GM21786 (cell line): ENCODE results near the gene THADA.
"Not testable (repeated sequence)": the region's sequence is repeated elsewhere in the genome, so short reads cannot be mapped to it uniquely, and the experiment has no call there.

ENCODE experiments used
- ATAC-seq: cut with Tn5 transposase; IDR thresholded peaks from one replicate; pipeline ENCODE4 v1.9.1; 2021; ENCODE audit not compliant: unreplicated experiment

Gene THADA

DNA sequence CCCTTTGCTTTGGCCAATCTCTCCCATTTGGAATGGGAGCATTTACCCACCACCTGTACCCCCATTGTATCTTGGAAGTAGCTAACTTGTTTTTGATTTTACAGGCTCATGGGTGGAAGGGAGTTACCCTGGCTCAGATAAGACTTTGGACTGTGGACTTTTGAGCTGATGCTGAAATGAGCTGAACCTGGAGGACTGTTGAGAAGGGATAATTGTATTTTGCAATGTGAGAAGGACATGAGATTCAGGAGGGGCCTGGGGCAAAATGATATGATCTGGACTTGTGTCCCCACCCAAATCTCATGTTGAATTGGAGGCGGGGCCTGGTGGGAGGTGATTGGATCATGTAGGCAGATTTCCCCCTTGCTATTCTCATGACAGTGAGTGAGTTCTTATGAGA, 310.9 kb downstream of the THADA start:
- no peak for ATAC-seq

DNA sequence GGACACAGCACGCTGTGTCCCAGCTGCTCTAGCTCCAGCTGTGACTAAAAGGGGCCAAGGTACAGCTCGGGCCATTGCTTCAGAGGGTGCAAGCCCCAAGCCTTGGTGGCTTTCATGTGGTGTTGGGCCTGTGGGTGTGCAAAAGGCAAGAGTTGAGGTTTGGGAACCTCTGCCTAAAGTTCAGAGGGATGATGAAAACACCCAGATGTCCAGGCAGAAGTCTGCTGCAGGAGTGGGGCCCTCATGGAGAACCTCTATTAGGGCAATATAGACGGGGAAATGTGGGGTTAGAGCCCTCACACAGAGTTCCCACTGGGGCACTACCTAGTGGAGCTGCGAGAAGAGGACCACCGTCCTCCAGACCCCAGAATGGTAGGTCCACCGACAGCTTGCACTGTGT, 311.5 kb downstream of the THADA start:
- not testable (repeated sequence) for ATAC-seq

DNA sequence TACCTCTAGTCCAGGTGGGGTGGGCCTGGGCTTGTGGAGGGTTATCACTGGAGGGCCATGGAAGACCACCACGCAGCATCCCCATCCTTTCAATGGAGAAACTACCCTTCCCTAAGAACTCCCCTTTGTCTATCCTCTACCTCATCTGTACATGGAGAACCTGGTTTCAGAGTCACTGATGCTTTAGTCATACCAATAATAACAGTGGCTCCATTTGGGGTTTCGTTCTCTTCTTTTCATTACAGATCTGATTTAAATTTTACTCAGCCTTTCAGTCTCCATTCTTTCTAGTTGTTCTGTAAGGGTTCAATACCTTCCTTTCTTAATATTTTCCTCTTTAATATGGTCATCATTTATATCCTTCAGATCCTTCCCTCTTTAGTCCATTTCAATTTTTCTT, 314.8 kb downstream of the THADA start:
- ATAC-seq, result no peak

DNA sequence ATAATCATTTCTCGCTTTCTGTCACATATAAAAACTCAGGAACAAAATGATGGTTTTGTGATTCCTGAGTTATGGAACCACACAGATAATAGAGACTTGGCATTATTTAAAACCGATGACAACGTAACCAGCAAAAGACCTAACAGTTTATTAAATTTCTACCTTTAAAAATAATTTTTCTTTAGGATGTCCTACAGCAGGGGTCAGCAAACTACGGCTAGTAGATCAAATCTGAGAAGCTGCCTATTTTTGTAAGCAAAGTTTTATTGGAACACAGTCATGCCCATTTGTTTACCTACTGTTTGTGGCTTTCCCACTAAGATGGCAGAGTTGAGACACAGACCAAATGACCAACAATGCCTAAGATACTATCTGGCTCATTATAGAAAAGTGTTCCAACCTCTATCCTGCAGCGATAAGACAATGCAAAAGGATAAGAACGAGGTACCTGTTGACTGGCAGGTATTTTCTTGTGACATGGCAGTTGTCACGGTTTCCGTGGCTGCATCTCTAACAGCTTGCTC, 316.5 kb downstream of the THADA start:
- ATAC-seq, result no peak

DNA sequence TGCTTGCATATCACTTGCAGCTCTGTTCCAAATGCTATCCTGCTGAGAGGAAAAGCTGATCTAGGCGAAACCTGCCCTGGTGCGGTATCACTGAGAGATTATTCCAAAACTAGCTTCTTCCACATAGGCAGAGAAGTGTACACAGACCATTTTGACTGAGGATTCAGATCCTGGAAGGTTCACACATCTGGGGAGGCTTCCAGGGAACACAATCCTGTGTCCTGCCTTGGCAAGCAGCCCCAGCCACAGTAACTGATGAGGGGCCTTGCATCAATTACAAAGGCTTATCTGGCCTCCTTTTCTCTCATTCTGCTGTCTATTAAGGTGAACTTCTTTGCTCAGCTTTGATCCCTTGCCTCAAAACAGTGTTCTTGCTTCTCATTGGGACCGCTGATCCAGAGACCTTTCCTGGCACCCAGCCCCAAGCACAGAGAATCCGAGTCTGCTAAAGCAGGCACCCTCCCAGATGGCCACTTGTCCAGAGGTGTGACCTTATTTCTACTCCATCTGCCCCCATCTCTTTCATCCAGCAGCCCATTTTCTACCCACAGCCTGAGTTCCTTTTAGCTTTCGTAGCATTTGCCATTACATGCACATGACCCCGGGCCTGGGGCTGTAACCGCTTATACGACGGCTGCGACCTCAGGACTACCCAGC, 317.1 kb downstream of the THADA start:
- ATAC-seq, result no peak

DNA sequence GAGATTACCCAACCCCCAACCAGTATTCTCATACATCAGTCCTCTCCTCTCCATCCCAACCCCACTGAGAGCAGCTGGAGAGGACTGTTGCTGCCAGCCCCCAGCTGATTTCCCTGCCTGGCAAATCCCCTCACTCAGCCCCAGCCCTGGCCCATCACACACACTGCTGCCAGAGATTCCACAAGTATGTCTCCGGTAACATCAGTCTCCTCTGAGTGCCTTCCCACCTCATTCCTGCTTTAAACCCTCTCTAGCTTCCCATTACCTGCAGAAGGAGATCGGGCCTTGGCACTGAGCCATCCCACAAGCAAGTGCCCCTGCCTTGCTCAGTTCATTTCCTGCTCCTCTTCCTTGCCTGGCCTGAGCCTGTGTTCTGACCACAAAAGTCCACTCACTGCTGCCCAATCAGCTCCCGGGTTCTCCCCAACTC, 318.9 kb downstream of the THADA start:
- no peak for ATAC-seq

DNA sequence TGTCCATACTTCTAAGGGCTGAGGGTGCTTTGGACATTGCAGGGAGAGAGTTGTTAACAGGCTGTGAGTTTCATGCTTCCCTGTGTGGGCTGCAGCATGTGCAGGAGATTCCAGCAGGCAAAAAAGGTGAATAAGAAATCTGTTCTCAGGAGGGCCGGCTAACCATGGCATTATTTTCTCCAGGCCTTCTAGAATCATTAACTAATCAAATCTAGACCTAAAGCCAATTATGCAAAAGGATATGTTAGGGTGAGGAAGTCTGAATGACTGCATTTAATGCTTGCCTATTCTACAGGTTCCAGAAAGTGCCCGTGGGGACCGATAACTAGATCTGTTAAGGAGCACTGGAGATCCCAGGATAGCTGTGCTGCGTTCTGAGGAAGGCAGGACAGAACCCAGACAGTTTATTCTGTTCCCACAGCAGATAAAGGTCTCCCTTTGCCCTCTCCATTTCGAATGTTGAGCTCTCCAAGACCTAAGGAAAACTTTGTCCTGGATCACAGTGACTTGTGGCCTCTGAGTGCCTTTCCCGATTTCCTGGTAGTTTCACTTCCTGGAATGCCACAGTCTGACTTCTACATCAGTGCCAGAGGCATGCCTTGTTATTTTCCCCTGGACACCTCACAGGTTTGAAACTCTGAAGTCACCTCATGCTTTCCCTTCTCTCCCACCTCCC, 319.4 kb downstream of the THADA start:
- no peak for ATAC-seq

DNA sequence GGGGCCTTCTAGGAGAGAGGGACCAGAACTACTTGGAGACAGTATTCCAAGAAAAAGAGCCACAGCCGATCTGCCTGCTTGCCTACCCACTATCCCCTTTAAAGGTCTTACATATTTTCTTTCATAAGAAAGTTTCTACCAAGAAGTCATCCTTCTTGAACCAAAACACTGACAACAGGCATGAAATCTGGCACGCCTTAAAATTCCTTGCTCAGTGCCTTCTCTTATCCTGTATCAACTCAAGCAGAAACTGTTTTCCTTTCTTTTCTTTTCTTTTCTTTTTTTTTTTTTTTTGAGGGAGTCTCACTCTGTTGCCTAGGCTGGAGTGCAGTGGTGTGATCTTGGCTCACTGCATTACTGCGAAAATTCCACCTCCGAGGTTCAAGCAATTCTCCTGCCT, 321.1 kb downstream of the THADA start:
- ATAC-seq, result no peak

DNA sequence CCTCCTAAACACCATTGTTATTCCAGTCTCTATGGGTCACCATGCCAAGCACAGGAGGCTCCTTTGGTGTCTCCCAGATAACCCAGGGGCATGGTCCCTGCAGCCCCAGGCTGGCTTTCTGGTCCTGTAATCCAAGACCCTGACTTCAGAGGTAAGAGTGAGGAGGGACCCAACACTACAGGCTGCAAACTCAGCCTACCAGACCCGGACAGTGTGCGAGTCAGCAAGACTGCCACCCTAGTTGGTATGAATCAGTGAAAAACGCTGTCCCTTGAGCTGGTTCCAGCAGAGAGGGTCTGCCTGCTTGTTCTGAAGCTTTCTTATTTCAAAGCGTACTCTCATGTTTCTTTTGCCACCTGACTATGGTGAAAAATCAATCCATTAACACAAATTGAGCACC, 321.8 kb downstream of the THADA start:
- no peak for ATAC-seq

DNA sequence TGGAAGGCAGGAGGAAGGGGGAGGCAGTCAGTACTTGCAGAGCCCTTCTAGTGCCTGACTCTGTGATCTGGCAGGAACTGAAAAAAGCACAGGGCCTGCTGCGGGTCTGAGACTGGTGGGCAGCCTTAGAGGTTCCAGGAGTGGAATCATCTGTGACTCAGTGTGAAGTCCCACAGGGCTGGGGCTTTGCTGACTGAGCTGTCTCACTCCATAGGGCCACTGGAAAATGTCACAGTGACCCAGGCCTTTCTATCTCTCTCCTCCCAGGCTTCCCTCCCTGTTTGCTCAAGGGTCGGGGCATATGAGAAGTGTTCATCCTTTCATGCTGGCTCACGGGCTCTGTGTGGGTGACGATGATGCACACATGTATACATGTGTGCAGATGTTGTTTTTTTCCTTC, 322.3 kb downstream of the THADA start:
- ATAC-seq, result no peak

DNA sequence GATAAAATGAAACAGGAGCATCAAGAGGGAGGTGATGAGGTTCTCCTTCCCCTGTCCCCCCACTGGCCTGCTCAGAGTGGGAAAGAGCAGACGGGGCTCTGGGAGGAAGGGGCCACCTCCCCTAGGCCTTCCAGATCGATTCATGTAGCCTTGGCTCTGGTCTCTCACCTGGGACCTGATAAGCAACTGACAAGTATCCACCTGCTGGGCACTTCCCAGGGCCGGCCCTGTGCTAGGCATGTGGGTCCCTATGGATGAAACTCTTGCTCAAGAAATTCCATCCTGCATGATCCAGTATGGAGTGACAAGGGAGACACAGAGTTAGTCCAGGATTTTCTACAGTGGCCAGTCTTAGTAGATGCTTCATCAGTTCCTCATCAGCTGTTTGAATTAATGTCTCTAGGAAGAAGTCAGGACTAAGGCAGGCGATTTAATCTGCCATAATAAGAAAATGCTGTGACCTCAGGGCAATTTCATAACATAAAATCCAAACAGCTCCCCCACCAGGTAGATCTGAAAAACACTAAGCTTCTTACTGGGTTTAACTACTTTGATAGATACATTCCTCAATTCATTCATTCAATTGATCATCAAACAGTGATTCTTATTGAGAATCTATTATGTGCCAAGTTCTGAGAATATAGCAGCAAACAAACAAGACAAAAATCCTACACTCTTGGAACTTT, 324.8 kb downstream of the THADA start:
- ATAC-seq, result no peak

DNA sequence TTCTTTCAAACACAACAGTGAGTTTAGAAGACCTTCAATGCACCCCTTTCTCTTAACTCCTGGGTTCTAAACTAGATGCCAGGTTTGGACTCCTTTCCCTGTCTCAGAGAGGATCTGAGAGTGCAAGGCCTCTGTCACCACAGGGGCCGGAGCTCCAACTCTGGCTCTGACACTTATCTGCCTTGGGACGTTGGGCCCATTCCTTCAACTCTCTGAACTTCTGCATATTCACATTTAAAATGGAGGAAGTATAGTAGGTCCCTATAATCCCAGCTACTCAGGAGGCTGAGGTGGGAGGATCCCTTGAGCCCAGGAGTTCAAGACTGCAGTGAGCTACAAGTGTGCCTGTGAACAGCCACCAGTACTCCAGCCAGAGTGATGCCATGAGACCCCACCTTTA, 325.4 kb downstream of the THADA start:
- no peak for ATAC-seq

DNA sequence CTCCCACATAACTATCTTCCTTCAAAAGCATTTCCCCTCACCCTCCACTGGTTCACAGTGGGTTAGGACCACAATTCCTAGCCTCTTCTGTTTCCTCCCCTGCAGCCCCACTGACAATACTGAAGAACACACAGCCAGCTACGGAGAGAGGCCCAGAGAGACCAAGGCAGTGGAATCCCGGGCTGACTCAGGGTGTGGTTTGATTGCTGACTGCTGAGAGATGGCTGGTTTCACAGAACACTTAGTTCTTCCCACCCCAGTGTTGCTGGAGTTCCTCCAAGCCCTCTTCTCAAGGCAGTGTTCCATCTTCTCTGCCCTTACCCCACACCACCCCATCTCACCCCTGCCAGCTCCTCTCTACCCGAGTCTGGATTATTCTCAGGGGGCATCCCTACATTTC, 326.1 kb downstream of the THADA start:
- no peak for ATAC-seq

DNA sequence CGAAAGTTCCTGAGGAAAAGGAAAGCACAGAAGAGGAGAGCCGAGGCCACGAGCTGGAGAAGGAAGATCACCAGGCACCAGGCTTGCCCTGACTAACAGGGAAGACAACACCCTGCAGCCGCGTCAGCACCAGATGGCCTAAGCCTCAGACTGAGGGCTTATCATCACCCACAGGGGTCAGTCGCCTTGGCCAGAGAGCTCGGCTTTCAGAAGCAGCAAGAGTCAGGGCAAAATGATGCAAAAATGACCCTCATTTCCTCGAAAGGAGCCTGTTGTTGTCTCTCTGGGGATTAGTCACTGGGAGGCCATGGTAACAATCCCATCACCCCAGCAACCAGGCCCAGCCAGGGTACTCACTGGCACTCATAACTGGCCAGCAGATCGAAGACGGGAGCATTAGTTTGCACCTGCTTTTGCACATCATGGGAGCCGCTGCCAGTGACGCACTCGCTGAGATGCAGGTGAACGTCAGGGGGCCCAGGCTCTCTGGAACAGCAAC, 326.7 kb downstream of the THADA start:
- no peak for ATAC-seq

DNA sequence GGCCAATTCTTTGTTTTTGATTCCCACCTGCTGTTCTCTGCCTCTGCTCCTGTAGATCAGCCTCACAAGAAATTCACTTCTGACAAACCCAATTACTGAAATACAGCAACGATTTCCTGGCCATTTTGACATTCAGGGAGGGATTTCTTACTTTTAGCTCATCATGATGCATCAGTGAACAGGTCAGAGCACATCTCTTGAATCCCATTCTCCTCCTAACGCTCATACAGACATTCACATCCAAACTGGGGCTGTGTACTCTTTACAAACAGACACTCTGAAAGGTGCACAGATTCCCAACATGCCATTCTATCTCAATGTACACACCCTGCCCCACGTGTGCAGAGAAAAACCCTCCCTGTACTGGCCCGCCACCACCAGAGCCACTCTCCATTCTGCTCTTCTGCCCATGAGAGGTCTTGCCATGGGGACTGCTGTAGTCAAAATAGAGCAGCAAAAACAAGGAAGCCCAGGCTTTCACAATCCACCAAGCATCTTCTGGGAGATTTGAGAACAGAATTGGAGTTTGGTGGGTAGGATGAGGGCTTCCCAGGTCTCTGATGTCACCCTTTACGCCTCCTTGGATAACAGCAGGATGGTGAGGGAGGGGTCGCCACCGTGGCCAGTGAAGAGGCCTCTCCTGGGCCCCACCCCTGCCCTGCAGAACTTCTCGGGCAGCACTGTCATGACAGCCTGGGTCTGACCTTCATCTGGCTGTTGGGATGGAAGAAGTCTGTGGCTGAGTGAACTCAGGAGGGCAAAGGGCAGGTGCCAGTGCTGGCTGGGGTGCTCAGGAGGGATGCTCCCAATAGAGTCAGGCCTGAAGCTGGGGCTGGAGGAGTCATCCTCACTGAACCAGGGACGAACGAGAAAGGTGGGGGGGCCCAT, 327.5 kb downstream of the THADA start:
- no peak for ATAC-seq

DNA sequence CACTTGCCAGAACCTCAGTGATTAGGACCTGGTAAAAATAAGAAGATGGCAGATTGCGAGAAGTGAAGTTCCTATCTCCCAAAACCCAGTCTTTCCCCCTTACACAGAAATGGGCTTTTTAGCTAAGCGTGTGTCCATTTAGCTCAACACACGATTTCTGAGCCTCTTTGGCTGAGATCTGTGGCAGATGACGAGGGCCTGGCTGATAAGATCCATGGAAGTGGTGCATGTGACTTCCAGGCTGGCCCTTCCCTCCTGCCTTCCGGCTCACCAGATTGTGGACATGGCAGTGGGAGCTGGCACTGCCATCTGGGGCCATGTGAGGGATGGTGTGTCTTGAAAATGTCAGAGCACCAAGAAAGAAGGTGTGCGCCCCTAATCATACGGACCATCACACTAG, 328.5 kb downstream of the THADA start:
- ATAC-seq, result no peak

DNA sequence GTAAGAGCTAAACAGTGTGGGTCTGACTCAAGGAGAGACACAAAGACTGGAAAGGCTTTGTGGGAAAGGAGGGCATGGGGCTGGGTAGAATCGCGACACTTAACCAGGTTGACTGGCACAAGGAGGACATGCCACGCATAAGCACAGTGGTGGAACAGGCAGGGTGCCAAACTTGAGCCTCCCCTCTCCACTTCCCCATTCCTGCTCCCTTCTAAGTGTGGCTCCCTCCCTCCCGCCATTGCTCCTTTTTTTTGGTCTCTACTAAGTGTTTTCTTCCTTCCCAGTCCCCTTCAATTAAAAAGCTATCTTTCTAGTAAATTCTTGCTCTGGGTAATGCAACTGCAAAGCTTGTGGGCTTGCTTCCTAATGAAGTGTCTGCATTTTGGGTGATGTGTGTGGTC, 329.1 kb downstream of the THADA start:
- ATAC-seq, result no peak

DNA sequence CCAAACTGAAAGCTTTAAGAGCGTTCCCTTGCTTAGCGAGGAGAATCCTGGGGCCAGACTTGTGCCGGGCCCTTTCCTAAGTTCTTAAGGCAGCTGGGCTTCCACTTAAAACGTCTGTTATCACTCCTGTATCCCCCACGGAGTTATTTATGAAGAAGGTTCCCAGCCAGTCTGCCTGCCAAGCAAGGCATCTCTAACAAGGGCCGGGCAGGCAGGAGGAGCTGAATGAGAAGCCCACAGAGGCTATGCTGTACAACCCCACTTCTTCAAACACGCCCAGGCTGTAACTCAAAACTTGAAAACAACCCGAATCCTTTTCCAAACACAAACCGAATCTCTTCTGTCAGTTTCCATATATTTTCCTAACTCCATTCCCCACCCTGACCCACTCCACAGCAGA, 330.4 kb downstream of the THADA start:
- ATAC-seq, result no peak

DNA sequence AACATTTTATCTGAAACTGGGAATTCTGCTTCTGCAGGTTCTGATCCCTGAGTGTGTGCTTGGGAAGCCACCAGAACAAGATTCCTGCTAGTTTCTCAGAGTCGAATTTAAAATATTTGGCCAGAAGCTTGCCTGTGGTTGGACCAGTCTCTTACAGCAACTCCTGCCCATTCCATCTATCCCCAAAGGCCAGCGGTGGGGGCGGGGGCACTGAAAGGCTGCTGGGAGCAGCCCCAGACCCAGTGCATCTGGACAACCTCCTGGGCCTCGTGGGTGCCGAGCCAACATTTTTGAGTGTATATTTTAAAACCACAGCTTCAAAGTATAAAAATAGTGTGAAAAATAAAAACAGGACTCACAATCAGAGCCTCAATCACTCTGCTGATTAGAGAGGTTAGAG, 330.8 kb downstream of the THADA start:
- ATAC-seq, result no peak

DNA sequence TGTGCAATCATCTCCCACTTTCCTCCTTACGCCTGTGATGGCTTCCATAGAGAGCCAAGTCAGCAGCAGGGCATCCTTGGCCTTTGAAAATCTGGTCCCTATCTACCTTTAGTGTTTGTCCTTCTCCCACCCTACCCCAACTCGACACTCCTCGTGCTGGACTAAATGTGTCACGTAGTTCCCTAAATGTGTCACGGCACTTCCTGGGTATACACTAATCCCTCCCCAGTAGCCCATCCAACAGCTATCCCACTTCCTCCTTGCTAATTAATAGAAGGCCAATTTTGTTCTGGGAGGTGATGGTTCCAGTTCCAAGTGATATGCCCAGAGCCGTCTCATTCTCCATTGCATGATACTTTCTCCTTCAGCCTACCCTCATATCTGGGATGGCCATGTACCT, 332.9 kb downstream of the THADA start:
- ATAC-seq, result no peak

DNA sequence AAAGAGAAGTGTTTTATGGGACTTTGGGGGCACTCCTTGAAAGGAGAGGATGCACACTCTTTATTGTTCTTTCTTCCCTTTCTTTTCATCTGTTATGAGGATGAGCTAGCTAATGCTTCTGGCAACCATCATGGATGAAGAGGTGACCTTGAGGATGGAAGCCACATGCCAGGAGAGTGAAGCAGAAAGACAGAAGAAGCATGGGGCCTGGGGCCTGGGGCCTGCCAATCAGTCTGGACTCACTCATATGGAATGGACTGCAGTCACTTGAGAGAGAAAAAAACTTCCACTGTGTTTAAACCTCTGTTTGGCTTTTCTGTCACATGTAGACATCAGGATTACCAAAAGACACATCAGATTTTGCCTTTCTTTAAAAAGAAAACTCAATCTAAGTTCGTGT, 333.6 kb downstream of the THADA start:
- no peak for ATAC-seq
